ENCODE data around the gene CEP89.
"Not testable (repeated sequence)": the region's sequence is repeated elsewhere in the genome, so short reads cannot be mapped to it uniquely, and the experiment has no call there.

The CEP89 gene

DNA sequence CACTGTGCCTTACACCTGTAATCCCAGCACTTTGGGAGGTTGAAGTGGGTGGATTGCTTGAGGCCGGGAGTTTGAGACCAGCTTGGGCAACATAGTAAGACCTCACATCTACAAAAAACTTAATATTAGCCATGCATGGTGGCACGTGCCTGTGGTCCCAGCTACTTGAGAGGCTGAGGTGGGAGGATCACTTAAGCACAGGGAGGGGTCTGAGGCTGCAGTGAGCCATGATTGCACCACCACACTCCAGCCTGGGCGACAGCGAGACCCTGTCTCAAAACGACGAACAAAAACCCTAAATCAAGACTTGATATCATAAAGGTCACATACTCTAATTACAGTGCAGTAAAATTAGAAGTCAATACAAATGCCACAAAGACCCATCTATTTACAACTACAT lies 119.5 kb downstream of the CEP89 start:
- no peak for DNase-seq (ENCODE audit: low read depth)
- in situ Hi-C loops (cut with HindIII; ENCODE audit: low sequenced_read_pairs): no loop called here
- no peak overlapping the region for H3K4me3 ChIP-seq (ENCODE audit: low read depth, low read length)
- TF ChIP-seq, protein P1, sequence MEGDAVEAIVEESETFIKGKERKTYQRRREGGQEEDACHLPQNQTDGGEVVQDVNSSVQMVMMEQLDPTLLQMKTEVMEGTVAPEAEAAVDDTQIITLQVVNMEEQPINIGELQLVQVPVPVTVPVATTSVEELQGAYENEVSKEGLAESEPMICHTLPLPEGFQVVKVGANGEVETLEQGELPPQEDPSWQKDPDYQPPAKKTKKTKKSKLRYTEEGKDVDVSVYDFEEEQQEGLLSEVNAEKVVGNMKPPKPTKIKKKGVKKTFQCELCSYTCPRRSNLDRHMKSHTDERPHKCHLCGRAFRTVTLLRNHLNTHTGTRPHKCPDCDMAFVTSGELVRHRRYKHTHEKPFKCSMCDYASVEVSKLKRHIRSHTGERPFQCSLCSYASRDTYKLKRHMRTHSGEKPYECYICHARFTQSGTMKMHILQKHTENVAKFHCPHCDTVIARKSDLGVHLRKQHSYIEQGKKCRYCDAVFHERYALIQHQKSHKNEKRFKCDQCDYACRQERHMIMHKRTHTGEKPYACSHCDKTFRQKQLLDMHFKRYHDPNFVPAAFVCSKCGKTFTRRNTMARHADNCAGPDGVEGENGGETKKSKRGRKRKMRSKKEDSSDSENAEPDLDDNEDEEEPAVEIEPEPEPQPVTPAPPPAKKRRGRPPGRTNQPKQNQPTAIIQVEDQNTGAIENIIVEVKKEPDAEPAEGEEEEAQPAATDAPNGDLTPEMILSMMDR (IDR thresholded peaks at IDR 0.05; ENCODE audit: low read depth, low read length, missing control alignments): no peak

DNA sequence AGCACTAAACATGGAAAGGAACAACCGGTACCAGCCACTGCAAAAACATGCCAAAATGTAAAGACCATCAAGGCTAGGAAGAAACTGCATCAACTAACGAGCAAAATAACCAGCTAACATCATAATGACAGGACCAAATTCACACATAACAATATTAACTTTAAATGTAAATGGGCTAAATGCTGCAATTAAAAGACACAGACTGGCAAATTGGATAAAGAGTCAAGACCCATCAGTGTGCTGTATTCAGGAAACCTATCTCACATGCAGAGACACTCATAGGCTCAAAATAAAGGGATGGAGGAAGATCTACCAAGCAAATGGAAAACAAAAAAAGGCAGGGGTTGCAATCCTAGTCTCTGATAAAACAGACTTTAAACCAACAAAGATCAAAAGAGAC lies 123.7 kb downstream of the CEP89 start:
- in situ Hi-C loops (cut with HindIII; ENCODE audit: low sequenced_read_pairs); DNase-seq (ENCODE audit: low read depth); H3K4me3 ChIP-seq (ENCODE audit: low read depth, low read length): not testable (repeated sequence)

DNA sequence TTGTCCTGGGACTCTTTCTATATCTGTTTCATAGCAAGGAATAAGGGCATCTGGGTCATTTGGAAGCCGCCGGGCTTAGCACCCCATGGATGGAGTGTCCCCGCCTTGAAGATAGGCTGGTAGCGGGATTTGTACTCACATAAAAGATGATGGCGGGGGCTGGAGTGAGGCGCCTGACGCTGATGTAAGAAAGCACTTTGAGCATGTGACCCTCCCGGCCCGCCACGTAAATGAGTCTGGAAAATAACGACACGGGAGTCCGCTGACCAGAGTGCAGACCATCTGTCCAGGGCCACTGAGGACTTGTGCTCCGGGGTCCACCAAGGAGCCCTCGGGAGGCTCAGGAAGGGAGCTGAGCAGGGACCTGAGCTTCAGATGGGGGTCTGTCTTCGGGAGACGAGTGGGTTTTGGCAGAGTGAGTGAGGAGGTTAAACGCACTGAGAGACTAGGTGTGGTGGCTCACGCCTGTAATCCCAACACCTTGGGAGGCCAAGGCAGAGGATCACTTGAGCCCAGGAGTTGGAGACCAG lies 128.0 kb downstream of the CEP89 start:
- TF ChIP-seq, protein P1 (IDR thresholded peaks at IDR 0.05; ENCODE audit: low read depth, low read length, missing control alignments): no peak
- in situ Hi-C loops (cut with HindIII; ENCODE audit: low sequenced_read_pairs): no loop called here
- H3K4me3 ChIP-seq (ENCODE audit: low read depth, low read length): no peak overlapping the region
- no peak for DNase-seq (ENCODE audit: low read depth)

DNA sequence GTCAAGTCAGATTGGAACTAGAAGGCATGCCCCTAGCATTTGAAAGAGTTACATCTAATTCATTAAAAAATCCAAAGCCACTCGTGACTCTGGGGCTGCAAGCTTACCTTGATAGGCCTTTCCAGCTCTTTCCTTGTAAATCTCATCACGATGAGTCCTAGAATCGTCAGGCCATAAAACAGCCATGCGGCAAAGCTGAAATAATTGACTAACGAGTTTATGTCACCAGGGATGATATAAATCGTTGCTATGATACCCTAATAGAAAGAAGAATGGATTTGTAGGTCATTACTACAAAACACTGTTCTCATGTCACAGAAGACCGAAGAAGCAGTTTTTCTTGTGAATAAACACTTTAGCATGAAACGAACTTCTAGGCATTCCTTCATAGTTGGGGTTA lies 129.7 kb downstream of the CEP89 start:
- no peak overlapping the region for H3K4me3 ChIP-seq (ENCODE audit: low read depth, low read length)
- TF ChIP-seq, protein P1 (IDR thresholded peaks at IDR 0.05; ENCODE audit: low read depth, low read length, missing control alignments): no peak
- DNase-seq (ENCODE audit: low read depth): no peak
- in situ Hi-C loops (cut with HindIII; ENCODE audit: low sequenced_read_pairs): no loop called here

DNA sequence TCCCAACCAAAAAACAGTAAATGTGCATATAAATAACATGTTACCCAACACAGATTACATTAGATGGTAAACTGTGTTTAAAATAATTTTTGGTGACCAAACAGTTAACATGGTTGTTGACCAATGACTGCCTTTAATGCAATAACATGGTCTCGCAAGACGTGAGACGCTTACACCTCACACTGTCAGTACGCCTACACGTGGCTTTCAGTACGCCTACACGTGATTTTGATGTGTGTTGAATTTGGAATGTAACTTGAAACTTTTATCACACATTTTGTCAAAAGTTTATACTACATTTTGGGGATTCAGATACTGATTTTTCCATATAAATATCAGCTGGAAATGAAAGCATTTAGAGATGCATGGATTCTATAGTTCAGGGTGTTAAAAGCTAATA lies 134.2 kb downstream of the CEP89 start:
- no peak for DNase-seq (ENCODE audit: low read depth)
- in situ Hi-C loops (cut with HindIII; ENCODE audit: low sequenced_read_pairs): no loop called here
- TF ChIP-seq, protein P1 (IDR thresholded peaks at IDR 0.05; ENCODE audit: low read depth, low read length, missing control alignments): no peak
- no peak overlapping the region for H3K4me3 ChIP-seq (ENCODE audit: low read depth, low read length)

DNA sequence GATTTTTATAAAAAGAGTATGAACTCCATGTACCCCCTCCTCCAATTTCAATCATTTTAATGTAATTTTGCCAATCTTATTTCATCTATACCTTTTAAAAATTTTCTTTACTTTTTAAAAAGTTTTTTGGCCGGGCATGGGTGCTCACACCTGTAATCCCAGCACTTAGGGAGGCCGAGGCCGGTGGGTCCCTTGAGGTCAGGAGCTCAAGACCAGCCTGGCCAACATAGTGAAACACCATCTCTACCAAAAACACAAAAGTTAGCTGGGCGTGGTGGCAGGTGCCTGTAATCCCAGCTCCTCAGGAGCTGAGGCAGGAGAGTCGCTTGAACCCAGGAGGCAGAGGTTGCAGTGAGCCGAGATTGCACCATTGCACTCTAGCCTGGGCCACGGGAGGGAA lies 138.4 kb downstream of the CEP89 start:
- DNase-seq (ENCODE audit: low read depth); in situ Hi-C loops (cut with HindIII; ENCODE audit: low sequenced_read_pairs); H3K4me3 ChIP-seq (ENCODE audit: low read depth, low read length): not testable (repeated sequence)

DNA sequence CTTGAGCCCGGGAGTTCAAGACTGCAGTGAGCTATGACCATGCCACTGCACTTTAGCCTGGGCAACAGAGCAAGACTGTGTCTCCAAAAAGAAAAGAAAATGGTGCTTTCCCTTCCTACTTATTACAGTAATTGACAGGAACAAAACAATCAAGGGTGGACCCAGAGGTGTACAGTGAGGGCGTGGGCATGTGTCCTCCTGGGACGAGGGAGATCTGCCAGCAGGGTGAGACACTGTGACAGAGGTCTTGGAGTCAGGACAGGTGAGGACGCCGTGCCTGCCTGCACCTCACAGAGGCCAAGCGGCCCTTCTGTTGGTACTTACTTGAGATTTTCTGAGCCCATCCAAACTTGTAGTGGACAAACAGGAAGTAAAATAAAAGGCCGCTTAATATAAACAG lies 138.9 kb downstream of the CEP89 start:
- H3K4me3 ChIP-seq (ENCODE audit: low read depth, low read length); in situ Hi-C loops (cut with HindIII; ENCODE audit: low sequenced_read_pairs); DNase-seq (ENCODE audit: low read depth): not testable (repeated sequence)

DNA sequence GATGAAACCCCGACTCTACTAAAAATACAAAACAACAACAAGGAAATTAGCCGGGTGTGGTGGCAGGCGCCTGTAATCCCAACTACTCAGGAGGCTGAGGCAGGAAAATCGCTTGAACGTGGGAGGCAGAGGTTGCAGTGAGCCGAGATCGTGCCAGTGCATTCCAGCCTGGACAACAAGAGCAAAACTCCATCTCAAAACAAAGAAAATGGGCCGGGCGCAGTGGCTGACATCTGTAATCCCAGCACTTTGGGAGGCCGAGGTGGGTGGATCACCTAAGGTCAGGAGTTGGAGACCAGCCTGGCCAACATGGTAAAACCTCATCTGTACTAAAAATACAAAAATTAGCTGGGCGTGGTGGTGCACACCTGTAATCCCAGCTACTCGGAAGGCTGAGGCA lies 139.7 kb downstream of the CEP89 start:
- in situ Hi-C loops (cut with HindIII; ENCODE audit: low sequenced_read_pairs); H3K4me3 ChIP-seq (ENCODE audit: low read depth, low read length); DNase-seq (ENCODE audit: low read depth): not testable (repeated sequence)

DNA sequence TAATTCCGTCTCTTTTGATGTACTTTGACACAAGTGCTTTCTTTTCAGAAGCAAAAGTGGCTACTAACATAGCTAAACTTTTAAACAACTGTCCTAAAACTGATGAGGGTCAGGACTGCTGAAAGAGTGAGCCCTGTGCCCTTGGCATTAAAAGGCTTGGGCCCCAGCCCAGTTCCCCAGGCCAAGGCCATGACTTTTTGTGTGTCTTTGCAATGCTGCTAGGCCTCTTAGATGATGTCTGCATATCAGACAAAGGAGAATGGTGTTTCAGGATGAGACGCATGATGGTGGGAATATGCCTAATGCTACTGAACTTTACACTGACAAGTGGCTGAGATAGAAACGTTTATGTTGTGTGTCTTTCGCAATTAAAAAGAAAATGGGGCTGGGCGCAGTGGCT lies 140.1 kb downstream of the CEP89 start:
- no peak for DNase-seq (ENCODE audit: low read depth)
- TF ChIP-seq, protein P1 (IDR thresholded peaks at IDR 0.05; ENCODE audit: low read depth, low read length, missing control alignments): no peak
- in situ Hi-C loops (cut with HindIII; ENCODE audit: low sequenced_read_pairs): no loop called here
- no peak overlapping the region for H3K4me3 ChIP-seq (ENCODE audit: low read depth, low read length)

Measured in astrocyte of the cerebellum (primary cell).